GM18870 (cell line): ENCODE data around the gene PAM16.

Source experiments
- ATAC-seq: cut with Tn5 transposase; IDR thresholded peaks from one replicate; pipeline ENCODE4 v1.9.1; 2021; ENCODE audit warnings: moderate library complexity; ENCODE audit not compliant: unreplicated experiment

PAM16 gene

DNA sequence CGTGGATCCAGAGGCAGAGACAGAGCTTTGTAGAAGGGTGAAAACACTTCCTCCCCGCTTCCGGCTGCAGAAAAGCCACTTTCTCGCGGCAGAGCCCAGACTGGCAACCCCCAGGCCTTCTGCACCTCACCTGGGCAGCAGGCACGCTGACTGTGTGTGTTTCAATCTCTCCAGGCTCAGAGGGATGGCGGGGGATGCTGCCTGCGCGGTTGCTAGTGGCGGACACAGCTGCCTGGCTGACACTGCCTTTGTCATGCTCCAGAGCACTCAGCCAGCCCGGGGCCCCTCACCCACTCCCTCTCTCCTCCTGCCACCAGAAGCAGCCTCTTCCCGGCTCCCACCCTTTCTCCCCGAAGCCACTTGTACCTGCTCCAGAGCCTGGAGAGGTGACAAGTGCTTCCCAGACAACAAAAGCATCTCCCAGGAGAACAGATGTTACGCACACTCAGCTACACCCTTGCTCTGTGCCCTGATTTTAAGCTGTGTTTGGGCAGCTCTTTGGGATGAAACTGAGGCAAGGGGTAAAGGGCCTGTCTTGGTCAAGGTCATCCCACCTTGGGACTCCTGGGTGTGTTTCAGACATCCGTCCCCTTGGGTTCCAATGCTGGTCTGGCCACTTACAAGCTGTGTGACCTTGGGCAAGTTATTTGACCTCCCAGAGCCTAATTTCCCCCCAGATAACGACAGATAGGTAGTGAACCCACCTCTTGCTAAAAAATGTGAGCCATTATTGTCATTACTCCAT, 44.5 kb downstream of the PAM16 start:
- ATAC-seq = no peak

DNA sequence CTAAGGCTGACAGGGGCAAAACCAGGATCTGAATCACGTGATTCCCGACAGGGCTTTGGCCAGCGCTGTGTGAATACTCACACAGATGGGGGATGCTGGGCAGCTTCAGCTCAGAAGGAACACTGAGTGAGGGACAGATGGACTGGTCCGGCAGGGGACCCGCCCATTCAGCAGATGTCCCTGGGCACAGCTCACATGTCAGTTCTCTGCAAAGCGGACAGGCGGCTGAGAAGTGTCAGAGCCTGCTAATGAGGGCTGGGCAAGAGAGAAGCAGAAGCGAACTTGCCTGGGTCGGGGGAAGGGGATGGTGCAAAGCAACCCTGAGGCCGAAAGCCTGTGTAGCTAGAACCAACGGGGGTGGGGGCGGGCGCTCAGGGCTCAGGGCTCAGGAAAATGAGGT, 47.1 kb downstream of the PAM16 start:
- ATAC-seq = no peak

DNA sequence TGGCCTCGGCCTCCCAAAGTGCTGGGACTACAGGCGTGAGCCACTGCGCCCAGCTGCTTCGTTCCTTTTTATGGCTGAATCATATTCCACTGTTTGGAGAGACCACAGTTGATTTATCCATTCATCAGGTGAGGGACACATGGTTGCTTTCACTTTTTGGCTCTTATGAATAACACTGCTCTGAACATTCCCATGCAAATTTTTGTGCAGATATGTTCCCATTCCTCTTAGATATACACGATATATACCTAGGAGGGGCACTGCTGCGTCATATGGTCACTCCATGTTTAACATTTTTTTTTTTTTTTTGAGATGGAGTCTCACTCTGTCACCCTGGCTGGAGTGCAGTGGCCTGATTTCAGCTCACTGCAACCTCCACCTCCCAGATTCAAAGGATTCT, 49.2 kb downstream of the PAM16 start:
- no peak for ATAC-seq

DNA sequence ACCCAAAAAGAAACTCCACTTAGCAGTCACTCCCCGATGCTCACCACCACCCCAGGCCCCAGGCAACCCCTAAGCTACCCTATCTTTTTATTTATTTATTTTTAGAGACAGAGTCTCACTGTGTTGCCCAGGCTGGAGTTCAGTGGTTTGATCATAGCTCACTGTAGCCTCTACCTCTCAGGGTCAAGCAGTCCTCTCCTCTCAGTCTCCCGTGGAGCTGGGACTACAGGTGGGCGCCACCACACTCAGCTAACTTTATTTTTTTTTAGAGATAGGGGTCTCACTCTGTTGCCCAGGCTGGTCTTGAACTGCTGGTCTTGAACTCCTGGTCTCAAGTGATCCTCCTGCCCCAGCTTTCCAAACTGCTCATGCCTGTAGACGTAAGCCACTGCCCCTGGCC, 49.9 kb downstream of the PAM16 start:
- no peak for ATAC-seq

DNA sequence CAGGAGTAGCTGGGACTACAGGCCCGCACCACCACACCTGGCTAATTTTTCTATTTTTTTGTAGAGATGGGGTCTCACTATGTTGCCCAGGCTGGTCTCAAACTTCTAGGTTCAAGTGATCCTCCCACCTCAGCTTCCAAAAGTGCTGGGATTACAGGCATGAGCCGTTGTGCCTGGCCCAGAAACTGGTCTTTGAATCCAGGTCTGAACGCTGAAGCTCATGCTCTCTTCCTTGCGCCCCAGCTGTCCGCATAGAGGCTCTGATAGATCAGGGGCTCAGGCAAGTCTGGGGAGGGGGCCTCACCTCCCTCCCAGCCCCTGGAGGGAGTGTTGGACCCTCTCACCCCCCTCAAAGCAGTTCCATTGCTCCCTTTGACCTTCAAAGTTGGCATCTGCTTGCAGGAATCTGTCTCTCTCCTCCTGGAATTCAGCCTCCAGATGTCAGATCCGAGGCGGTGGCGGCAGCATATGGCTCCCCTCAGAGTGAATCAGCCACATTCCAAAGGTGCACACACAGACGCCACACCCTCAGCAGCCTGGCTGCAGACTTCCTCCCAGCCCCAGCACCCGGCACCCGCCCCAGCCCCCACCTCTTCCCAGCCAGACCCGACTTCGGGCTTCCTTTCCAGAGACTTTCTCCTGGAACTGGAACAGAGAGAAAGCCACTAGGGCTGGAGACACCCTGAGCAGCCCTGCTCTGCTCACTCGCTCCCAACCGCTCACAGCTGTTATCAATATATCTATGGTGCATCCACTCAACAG, 52.2 kb downstream of the PAM16 start:
- no peak for ATAC-seq

DNA sequence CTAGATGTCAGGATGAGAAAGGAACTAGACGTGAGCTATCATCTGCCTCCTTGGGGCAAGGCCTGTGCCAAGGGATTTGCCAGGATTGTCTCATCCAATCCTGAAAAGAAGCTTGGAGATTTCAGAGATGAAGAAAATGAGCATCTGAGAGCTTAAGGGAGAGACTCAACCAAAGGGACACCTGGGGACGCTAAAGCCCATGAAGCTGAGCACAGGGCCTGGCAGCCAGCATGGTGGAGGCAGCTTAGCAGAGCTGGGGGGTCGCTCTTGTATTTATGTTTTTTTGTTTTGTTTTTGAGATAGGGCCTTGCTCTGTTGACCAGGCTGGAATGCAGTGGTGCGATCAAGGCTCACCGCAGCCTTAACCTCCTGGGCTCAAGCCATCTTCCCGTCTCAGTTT, 53.6 kb downstream of the PAM16 start:
- no peak for ATAC-seq

DNA sequence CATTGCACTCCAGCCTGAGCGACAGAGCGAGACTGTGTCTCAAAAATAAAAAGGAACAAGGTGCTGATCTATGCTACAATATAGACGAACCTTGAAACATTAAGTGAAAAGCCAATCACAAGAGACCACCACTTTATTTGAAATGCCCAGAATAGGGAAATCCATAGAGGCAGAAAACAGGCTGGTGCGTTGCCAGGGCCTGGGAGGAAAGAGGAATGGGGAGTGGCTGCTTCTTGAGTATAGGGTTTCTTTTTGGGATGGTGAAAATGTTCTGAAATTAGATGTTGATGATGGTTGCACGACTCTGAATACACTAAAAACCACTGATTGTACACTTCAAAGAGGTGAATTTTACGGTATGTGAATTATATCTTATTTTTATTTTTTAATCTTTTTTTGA, 55.5 kb downstream of the PAM16 start:
- ATAC-seq = no peak

DNA sequence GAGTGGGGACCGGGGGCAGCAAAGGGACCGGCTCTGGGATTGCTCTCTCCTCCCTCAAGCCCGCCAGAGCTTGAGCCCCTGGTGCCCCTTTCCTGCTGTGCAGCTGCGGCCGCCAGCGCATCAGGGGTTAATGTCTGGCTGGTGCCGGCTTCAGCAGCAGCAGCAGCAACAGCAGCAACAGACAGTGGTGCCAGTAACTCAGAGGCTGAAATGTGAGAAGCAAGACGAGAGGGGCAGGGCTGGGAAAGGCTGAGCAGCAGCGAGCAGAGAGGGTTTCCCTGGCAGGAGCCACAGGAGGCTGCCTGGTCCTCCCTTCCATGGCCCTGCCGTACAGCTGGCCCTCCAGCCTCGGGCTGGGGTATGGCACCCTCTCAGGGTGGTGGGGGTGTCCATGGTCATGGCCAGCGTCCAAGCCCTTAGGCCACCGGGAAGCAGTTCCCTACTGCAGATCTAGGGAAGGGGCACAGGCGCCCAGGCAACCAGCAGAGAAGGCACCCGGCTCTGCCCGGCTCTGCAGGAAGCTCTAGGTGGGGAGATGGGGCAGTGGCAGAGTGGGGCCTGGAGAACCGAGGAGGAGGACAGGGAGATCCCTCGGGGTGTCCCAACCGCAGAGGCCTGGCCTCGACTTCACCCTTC, 57.2 kb downstream of the PAM16 start:
- ATAC-seq = no peak

DNA sequence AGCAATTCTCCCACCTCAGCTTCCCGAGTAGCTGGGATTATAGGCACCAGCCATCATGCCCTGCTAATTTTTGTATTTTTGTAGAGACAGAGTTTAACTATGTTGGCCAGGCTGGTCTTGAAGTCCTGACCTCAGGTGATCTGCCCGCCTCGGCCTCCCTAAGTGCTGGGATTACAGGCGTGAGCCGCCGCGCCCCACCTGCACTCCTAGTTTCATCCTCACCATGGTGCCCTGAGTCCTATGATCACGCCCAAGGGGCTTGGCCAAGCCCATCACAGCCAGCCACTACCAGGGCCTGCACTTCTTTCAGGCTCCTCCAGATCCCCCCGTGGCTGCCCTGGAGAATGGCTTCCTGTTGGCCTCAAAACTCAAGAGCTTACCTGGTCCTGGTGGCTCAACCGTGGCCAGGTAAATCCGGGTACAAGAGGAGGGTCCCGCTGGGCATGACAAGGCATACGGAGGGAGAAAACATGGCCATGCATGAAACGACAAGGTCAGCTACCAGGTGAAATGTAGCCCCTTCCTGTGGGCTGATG, 57.9 kb downstream of the PAM16 start:
- no peak for ATAC-seq

DNA sequence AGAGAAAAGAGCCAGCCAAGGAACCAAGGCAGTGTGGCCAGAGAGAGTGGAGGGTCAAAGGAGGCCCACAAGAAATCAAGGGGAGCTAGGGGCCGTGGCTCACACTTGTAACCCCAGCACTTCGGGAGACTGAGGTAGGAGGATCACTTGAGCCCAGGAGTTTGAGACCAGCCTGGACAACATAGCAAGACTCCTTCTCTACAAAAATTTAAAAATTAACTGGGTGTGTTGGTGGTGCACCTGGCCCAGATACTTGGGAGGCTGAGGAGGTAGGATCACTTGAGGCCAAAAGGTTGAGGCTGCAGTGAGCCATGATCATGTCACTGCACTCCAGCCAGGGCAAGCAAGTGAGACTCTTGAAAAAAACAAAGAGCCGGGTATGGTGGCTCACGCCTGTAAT, 59.4 kb downstream of the PAM16 start:
- no peak for ATAC-seq
